ENCODE measurements around the gene SH3D21.

DNA sequence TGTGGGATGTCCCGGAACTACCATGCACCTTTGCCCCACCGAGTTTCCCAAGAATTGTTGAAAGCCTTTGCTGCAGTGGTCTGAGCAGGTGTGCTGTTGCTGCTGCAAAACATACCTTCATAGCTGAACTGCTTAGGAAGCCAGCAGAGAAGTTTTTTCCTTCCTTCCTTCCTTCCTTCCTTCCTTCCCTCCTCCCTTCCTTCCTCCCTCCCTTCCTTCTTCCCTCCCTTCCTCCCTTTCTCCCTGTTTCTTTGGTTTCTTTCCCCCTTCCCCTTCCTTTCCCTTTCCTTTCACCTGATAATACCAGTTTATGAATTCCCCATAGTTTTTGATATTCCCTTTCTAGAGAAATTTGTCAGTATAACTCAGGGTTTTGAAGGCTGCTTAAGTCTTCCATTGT is 10.8 kb upstream of the SH3D21 start:
- no peak for TF ChIP-seq EP300 (conservative IDR thresholded peaks at IDR 0.05; ENCODE audit: poor library complexity, severe bottlenecking)
- TF ChIP-seq TAF1 (IDR thresholded peaks at IDR 0.05; ENCODE audit: low read depth), result no peak
- TF ChIP-seq, protein P1, sequence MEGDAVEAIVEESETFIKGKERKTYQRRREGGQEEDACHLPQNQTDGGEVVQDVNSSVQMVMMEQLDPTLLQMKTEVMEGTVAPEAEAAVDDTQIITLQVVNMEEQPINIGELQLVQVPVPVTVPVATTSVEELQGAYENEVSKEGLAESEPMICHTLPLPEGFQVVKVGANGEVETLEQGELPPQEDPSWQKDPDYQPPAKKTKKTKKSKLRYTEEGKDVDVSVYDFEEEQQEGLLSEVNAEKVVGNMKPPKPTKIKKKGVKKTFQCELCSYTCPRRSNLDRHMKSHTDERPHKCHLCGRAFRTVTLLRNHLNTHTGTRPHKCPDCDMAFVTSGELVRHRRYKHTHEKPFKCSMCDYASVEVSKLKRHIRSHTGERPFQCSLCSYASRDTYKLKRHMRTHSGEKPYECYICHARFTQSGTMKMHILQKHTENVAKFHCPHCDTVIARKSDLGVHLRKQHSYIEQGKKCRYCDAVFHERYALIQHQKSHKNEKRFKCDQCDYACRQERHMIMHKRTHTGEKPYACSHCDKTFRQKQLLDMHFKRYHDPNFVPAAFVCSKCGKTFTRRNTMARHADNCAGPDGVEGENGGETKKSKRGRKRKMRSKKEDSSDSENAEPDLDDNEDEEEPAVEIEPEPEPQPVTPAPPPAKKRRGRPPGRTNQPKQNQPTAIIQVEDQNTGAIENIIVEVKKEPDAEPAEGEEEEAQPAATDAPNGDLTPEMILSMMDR (IDR thresholded peaks at IDR 0.05; ENCODE audit: poor library complexity, severe bottlenecking), result no peak
- TF ChIP-seq POLR2AphosphoS5 (IDR thresholded peaks at IDR 0.05), result no peak
- no peak for TF ChIP-seq EZH2 (IDR thresholded peaks at IDR 0.05; ENCODE audit: borderline replicate concordance, insufficient read depth, low read length, poor library complexity, severe bottlenecking)
- TF ChIP-seq RAD21 (conservative IDR thresholded peaks at IDR 0.05), result no peak
- TF ChIP-seq SMC3 (conservative IDR thresholded peaks at IDR 0.05; ENCODE audit: poor library complexity), result no peak
- no peak for TF ChIP-seq REST (IDR thresholded peaks at IDR 0.05; ENCODE audit: borderline replicate concordance)
- no peak for TF ChIP-seq MXI1 (conservative IDR thresholded peaks at IDR 0.05; ENCODE audit: poor library complexity, severe bottlenecking)

Data from neural cell (in vitro differentiated cells).